DOHH2 (cell line): ENCODE measurements around the gene PRAMEF10.
"Not testable (repeated sequence)": the region's sequence is repeated elsewhere in the genome, so short reads cannot be mapped to it uniquely, and the experiment has no call there.

Source experiments
- H3F3A ChIP-seq: fragments of 200-600 bp; sonication (generic), shearing (Covaris generic); 2 replicates; pipeline ENCODE4 v1.6.0; 2016; ENCODE audit warnings: antibody characterized with exemption, mild to moderate bottlenecking; ENCODE audit not compliant: control insufficient read depth, insufficient read depth
- H3K27ac ChIP-seq: fragments of 200-600 bp; sonication (generic); 2 replicates; pipeline ENCODE4 v1.5.1; 2014; ENCODE audit warnings: low read depth, mild to moderate bottlenecking, low read length, moderate library complexity
- H3K27me3 ChIP-seq: fragments of 200-600 bp; sonication (generic); 2 replicates; pipeline ENCODE4 v1.6.1; 2014; ENCODE audit warnings: mild to moderate bottlenecking, low read length, mixed read lengths; ENCODE audit not compliant: control insufficient read depth
- H3K36me3 ChIP-seq: fragments of 200-600 bp; sonication (generic); 2 replicates; pipeline ENCODE4 v1.6.1; 2014; ENCODE audit warnings: mild to moderate bottlenecking, low read length, moderate library complexity, mixed read lengths; ENCODE audit not compliant: control insufficient read depth
- H3K4me1 ChIP-seq: fragments of 200-600 bp; sonication (generic); 2 replicates; pipeline ENCODE4 v1.6.1; 2014; ENCODE audit warnings: mild to moderate bottlenecking, low read length, mixed read lengths; ENCODE audit not compliant: control insufficient read depth
- H3K4me2 ChIP-seq: fragments of 200-600 bp; sonication (generic); 2 replicates; pipeline ENCODE4 v1.6.0; 2014; ENCODE audit warnings: mild to moderate bottlenecking, low read length, moderate library complexity
- H3K4me3 ChIP-seq: fragments of 200-600 bp; sonication (generic); 2 replicates; pipeline ENCODE4 v1.5.1; 2014; ENCODE audit warnings: mild to moderate bottlenecking, low read length, mixed read lengths
- H3K79me2 ChIP-seq: fragments of 200-600 bp; sonication (generic); 2 replicates; pipeline ENCODE4 v1.6.1; 2014; ENCODE audit warnings: mild to moderate bottlenecking, low read length, mixed read lengths; ENCODE audit not compliant: control insufficient read depth
- H3K9me2 ChIP-seq: fragments of 200-600 bp; sonication (generic); replicated peaks from 2 replicates; pipeline ENCODE4 v1.6.1; 2014; ENCODE audit warnings: mild to moderate bottlenecking, low read length, mixed read lengths; ENCODE audit not compliant: control insufficient read depth
- H3K9me3 ChIP-seq: fragments of 200-600 bp; sonication (generic); 2 replicates; pipeline ENCODE4 v1.6.1; 2014; ENCODE audit warnings: antibody characterized with exemption, low read length, mixed read lengths; ENCODE audit not compliant: control insufficient read depth, insufficient read depth
- H4K20me1 ChIP-seq: fragments of 200-600 bp; sonication (generic); 2 replicates; pipeline ENCODE4 v1.6.0; 2014; ENCODE audit warnings: low read depth, mild to moderate bottlenecking, antibody characterized with exemption, low read length, moderate library complexity; ENCODE audit not compliant: control insufficient read depth, insufficient read depth
- EZH2phosphoT487 ChIP-seq: fragments of 200-600 bp; sonication (generic); IDR thresholded peaks from 2 replicates; pipeline ENCODE4 v1.6.1; 2017; ENCODE audit warnings: borderline replicate concordance, mild to moderate bottlenecking, antibody characterized with exemption, low read length, moderate library complexity, mixed read lengths
- TF ChIP-seq, protein P1 (sequence below): fragments of 200-600 bp; sonication (generic); IDR thresholded peaks from one replicate; pipeline ENCODE4 v1.5.1; 2014; ENCODE audit warnings: antibody characterized with exemption, mild to moderate bottlenecking, low read depth, low read length; ENCODE audit not compliant: poor library complexity, severe bottlenecking

PRAMEF10 gene

GRCh38 chr1:12878453-12878852, 19.6 kb downstream of the PRAMEF10 start:
- not testable (repeated sequence) for H3K9me2 ChIP-seq, H3F3A ChIP-seq, H3K4me3 ChIP-seq, H3K27me3 ChIP-seq, H3K79me2 ChIP-seq, H3K27ac ChIP-seq, H3K4me2 ChIP-seq, H3K36me3 ChIP-seq, H4K20me1 ChIP-seq, H3K4me1 ChIP-seq, H3K9me3 ChIP-seq

DNA sequence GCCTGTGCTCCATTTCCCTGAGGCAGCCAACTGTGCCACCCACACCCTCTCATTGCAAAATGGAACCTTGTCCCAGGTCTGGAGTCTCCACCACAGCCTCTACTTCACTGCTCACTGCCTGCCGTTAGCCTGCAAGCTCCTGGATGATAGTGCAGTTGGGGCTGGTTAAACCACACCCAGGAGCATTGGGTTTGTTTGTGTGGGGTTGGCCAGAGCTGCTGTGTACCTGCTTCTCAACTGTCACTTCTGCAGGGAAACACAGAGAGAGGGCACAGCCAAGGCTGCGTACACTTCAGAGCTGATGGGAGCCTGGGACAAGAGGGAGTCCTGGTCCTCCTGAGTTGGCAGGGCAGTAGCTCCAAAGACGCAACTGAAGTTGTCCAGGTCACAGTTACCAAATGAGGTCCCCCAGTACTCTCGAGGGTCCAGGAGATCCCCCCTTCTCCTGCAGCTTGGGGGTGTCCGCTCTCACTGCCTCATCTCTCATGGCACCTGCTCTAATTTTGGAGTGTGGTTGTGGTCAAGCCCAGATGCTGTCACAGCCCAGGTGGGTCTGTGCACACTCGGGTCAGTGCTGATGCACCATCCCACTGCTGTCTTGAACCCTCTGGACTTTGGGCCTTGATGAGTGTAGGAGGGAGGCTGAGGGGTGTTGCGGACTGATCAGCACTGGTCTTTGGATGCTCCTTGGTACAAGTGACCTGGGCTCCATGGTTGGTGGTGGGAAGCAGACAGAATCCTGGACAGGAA, 34.8 kb downstream of the PRAMEF10 start:
- not testable (repeated sequence) for H3K4me3 ChIP-seq, H3K4me1 ChIP-seq, H3K27ac ChIP-seq, H4K20me1 ChIP-seq, H3K27me3 ChIP-seq, H3K79me2 ChIP-seq, H3K9me2 ChIP-seq, H3K4me2 ChIP-seq, H3F3A ChIP-seq, H3K36me3 ChIP-seq, H3K9me3 ChIP-seq

GRCh38 chr1:12856786-12857185, 41.3 kb downstream of the PRAMEF10 start, which contains the start of gene PRAMEF2:
Gene PRAMEF2 (plus strand): TSS chr1:12857086. CDS start chr1:12859010, 1,924 bp downstream.
- not testable (repeated sequence) for H3K4me2 ChIP-seq, H3F3A ChIP-seq, H3K79me2 ChIP-seq, H3K36me3 ChIP-seq, H3K27me3 ChIP-seq, H3K4me1 ChIP-seq, H4K20me1 ChIP-seq, H3K9me2 ChIP-seq, H3K9me3 ChIP-seq, H3K27ac ChIP-seq, H3K4me3 ChIP-seq

- TF ChIP-seq EZH2phosphoT487, result no peak
- TF ChIP-seq, protein P1, sequence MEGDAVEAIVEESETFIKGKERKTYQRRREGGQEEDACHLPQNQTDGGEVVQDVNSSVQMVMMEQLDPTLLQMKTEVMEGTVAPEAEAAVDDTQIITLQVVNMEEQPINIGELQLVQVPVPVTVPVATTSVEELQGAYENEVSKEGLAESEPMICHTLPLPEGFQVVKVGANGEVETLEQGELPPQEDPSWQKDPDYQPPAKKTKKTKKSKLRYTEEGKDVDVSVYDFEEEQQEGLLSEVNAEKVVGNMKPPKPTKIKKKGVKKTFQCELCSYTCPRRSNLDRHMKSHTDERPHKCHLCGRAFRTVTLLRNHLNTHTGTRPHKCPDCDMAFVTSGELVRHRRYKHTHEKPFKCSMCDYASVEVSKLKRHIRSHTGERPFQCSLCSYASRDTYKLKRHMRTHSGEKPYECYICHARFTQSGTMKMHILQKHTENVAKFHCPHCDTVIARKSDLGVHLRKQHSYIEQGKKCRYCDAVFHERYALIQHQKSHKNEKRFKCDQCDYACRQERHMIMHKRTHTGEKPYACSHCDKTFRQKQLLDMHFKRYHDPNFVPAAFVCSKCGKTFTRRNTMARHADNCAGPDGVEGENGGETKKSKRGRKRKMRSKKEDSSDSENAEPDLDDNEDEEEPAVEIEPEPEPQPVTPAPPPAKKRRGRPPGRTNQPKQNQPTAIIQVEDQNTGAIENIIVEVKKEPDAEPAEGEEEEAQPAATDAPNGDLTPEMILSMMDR, result no peak
- Histone ChIP-seq H3K4me2 (no peak overlapping the region), H3K9me2 (no peaks in the 10 kb centered on the region), H3K36me3 (no peaks in the 10 kb centered on the region), H3K27ac (no peak overlapping the region), H3F3A (no peaks in the 10 kb centered on the region), H3K4me1 (no peaks in the 10 kb centered on the region), H3K4me3 (no peak overlapping the region), H3K27me3 (no peaks in the 10 kb centered on the region), H3K9me3 (no peaks in the 10 kb centered on the region), H4K20me1 (no peaks in the 10 kb centered on the region), H3K79me2 (no peaks in the 10 kb centered on the region)
Measured at GRCh38 chr1:12851779-12852178, 46.3 kb downstream of the PRAMEF10 start.

DNA sequence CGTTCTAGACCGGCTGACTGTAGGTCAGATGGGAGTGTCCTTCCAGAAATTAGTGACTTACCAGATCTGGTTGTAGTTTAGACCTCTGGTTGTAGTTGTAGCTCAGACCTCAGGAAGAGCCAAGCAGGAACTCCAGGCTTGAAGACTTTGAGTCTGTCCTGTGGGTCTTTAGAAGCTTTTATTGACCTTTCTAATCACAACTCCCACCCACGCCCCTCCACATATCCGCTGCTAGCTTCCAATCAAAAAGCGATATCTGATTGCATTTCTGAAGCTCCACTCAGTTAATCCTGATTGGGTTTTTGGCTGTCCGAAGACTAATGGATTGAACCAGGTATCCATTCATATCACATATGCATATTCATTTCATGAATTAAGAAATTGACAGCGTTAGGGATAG, 49.5 kb downstream of the PRAMEF10 start, which contains the start of gene HNRNPCL1:
Gene HNRNPCL1 (minus strand): TSS at position 101 of the 400 bp plus-strand sequence. CDS start 431 bp downstream, outside the sequence.
- H3K79me2 ChIP-seq, H3K9me3 ChIP-seq, H3K27me3 ChIP-seq, H3K36me3 ChIP-seq, H3K4me3 ChIP-seq, H3K4me2 ChIP-seq, H3K27ac ChIP-seq, H3K4me1 ChIP-seq, H3F3A ChIP-seq, H3K9me2 ChIP-seq, H4K20me1 ChIP-seq: not testable (repeated sequence)
